HG02981 (cell line): ENCODE measurements around the gene ANO10.

Source experiments
- ATAC-seq: cut with Tn5 transposase; IDR thresholded peaks from one replicate; pipeline ENCODE4 v1.9.1; 2021; ENCODE audit warnings: mild to moderate bottlenecking, moderate library complexity; ENCODE audit not compliant: unreplicated experiment

Gene ANO10

GRCh38 chr3:43426388-43426787 lies 195.4 kb downstream of the ANO10 start:
- ATAC-seq = no peak

DNA sequence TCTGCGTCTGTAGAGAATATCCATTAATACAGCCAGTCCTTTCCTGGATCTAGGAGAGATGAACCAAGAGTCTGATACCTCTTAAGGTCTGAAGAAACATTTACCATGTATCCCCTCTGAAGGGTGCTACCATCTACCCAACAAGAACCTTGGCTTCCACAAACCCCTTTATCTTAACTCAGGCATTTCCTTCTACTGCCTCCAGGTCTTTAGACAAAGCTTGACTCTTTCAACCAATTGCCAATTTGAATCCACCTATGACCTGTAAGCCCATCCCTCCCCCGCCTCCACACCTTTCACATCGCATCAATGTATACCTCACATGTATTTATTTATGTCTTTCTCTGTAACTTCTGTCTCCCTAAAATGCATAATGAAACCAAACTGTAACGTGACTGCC lies 196.0 kb downstream of the ANO10 start:
- ATAC-seq = no peak

- ATAC-seq = no peak
These were observed 198.2 kb downstream of the ANO10 start for GRCh38 chr3:43423639-43424038.

- no peak for ATAC-seq
These were observed 198.7 kb downstream of the ANO10 start for GRCh38 chr3:43423142-43423541.

- ATAC-seq = no peak
These were observed 203.1 kb downstream of the ANO10 start for GRCh38 chr3:43418601-43419272.

- no peak for ATAC-seq
These were observed 204.7 kb downstream of the ANO10 start for GRCh38 chr3:43417133-43417532.

DNA sequence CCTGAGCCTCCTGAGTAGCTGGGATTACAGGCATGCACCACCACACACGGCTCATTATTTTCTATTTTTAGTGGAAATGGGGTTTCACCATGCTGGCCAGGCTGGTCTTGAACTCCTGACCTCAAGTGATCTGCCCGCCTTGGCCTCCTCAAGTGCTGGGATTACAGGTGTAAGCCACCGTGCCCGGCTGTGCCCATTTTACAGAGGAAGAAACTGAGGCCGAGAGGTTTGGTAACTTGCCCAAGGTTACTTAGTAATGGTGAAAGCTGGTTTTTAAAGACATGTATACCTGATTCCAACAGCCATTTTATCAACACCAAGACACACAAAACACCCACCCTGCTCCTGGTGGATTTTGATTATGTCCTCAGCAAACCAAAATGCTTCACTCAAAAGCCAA lies 206.7 kb downstream of the ANO10 start:
- ATAC-seq = no peak

DNA sequence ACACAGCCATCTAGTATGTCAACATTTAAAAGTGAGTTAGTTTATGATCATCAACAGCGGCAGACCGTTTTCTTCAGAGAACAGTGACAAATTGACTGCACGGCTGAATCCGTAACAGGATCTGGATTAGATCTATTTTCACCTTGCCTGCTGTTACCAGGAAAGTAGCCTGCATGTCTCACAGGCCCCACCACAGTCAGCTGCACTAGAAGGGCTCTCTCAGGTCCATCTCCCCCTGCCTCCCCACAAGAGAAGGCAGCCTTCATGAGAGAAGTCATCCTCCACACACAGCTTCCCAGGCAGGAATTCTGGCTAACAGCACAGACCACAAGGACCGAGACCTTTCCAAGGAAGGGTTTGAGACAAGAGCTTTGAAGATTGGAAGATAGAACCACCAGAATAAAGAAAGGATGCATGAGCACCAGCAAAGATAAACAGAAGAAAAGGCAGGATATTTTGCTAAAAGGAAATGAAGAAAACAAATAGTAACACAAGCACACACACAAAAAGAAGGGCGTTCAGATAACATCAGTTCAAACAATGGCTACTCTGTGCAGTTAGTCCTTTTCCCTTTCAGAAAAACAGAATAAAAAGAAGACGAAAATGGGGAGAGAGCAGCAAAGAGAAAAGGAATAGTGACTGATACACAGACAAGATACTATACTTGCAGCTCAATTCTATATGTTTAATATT lies 208.0 kb downstream of the ANO10 start:
- no peak for ATAC-seq

GRCh38 chr3:43411429-43411828 lies 210.4 kb downstream of the ANO10 start:
- no peak for ATAC-seq

DNA sequence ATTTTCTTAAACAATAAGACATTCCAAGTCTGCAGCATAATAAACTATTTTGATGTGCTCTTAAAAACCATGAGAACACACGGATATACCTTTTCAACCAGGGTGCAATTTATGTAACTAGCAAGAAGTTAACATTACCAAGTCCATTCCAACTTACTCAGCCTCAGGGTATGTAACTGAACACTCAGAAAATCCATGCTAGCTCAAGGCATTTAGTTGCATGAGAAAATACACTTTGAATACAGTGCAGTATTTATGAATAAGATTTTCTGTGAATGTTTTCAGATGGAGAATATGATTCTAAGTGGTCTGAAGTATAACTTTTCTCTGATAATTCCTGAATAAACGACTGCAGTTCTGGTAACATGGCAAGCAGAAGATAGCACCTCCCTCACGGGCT lies 211.2 kb downstream of the ANO10 start:
- ATAC-seq = no peak

DNA sequence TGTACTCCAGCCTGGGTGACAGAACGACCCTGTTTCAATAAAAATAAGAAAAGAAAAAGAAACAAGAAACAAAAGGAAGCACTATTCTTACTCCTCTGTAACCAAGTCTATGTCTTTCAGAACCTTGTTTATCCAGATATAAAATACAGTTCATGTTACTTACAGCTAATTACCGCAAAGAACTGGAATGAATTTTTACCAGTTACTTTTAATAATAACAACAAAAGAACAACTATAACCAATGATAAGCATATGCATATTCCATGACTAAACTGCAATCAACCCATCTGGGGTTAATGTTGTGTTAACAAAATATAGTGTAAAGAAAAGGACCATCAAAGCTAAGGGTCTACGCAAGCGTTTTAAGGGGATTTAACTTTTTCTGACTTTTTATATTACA lies 212.3 kb downstream of the ANO10 start:
- no peak for ATAC-seq

DNA sequence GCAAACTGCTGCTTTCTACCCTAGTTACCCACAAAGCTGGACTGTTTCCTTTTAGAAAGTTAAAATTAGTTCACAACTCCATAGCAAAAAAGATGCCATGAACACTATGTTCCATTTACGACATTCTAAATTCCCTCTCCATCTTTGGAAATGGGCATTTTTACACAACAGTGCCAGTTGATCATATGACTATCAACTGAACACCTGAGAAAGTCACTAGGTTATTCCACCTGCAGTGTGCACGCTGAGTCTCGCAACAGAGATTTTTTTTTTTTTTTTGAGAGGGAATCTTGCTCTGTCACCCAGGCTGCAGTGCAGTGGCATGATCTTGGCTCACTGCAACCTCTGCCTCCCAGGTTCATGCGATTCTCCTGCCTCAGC lies 215.2 kb downstream of the ANO10 start:
- no peak for ATAC-seq

DNA sequence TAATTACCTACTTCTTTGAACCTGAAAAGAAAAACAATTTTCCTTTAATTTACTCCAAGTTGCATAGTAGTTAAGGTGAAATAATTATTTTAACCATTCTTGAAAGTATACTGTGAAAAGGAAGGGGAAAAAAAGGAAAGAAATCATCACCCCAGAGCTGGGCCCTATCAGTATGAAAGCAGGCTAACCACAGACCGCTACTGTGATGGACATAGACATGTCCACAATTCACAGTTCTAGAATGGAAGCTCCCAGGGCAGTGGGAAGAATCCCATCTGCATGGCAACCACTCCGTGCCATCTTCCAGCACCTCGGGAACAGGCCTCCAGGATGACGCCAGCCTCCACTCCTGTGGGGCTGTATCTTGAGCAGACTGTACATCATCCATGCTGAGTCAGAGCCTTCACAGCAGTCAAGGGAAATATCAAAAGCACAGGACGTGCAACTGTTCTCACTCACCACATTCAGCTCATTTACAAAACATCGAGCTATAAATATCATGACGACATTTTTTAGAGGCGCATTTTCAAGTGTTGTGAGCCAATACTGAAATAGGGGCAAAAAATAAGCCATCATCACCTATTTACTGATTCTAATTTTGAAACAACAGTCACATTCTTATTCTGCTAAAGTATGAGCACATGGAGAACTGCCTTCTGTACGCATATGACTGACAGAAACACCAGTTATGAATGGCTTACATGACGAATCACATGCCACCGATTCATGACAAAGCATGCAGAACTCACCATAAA lies 215.7 kb downstream of the ANO10 start:
- no peak for ATAC-seq

GRCh38 chr3:43400781-43401730 lies 220.8 kb downstream of the ANO10 start:
- no peak for ATAC-seq

GRCh38 chr3:43400167-43400566 lies 221.6 kb downstream of the ANO10 start:
- ATAC-seq = no peak

DNA sequence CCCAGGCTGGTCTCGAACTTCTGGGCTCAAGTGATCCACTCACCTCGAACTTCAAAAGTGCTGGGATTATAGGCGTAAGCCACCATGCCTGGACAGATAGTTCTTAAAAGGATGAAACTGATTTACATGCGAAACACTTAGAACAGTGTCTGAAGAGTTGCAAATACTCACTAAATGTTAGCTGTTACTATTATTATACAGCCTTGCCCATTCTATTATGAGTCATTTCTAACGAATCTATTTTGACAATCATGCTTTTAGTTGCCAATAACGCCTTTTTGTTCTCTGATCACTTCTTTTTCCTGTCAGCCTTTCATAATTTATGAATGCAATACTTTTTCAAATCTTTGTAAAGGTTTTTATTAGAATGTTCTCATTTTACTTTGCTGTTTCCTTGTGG lies 222.8 kb downstream of the ANO10 start:
- no peak for ATAC-seq

DNA sequence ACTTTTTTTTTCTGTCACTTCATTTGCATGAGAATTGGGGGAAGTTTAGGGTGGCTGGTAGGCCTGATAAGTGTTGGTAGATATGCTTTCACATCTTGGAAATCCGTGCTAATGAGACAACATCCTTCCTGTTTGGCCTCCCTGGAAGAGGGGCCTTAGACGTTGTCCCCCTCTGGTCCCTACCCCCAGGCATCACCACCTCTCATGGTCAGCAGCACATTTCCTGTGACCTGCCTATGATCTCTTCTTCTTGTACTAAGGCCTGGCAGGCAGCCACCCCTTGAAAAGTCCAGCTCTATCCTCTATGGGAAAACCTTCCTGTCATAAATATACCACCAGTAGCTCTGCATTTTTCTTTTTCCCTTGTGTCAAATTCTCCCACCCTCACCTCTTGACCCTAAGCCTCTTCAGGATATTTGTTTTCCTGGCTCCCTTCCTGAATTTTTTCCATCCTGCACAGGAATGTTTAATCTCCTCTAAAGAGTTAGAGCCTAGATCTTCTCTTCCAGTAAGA lies 227.7 kb downstream of the ANO10 start:
- ATAC-seq = no peak

DNA sequence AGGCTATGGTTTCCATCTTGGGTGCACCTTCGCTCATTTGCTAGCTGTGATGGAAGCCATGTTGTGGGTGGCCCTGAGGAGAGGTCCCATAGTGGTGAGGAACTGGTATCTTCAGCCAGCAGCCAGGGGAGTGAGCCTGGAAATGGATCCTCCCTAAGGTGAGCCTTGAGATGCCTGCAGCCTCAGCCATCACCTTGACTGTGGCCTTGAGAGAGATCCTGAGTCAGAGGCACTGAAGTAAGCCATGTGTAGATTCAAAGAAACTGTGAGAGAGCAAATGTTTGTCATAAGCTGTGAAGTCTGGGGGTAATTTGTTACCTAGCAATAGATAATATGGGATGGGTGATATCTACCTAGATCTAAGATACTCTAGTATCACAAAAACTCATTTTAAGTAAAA lies 230.2 kb downstream of the ANO10 start:
- no peak for ATAC-seq

DNA sequence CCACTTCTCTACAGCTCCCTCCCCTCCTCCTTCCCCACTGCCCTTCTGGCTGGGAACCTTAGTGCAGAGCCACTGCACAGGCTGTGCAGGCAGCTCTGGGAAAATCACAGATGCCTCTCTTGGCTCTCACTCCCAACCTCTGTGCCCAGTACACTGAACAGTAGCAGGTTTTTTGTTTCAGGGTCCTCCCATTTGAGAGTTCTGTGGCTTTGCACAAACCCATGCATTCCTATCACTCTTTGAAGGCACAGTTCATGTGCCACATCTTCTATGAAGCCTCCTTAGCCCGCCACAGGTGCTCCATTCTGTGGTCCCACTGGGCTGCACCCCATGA lies 231.6 kb downstream of the ANO10 start:
- no peak for ATAC-seq

DNA sequence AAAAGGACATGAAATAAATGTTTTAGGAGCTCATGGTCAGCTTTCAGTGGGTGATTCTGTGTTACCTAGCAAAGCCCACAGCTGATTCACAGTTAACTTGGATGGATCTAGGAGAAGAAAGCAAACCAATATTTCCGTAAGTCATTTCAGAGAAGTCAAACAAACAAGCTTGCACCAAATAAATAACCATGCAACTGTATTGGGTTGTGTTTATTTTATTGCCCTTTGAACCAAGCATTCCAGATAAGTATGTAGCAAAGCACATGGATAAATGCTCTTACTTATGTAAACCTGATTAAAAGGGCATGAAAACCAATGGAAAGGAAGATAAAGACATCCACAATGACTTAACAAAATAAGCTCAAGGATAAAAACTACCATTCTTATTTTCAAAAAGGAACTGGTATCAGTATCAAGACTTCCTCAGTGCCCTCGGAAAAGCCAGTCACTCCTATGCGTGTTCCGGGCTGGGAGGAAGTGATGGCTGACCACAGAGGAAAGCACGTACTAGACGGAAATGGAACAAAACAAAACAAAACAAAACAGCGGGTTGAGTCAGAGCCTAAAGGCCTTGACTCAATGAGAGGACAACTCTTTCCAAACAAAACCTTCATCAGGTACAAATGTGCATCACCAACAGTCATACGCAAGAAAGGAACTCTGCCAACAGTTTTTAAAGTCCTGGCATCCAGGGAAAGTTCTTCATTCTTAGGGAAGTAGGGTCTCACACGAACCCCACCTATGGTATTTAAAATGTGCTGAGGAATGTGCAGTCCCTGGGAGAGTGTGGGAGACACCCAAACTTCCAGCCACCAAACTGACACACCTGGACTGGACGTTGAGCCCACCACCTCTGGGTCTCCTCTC lies 232.2 kb downstream of the ANO10 start:
- peak; percentile 74 for ATAC-seq
